GM21423 (cell line): ENCODE data around the gene KCNAB2.
"Not testable (repeated sequence)": the region's sequence is repeated elsewhere in the genome, so short reads cannot be mapped to it uniquely, and the experiment has no call there.

ENCODE experiments used
- ATAC-seq: cut with Tn5 transposase; IDR thresholded peaks from one replicate; pipeline ENCODE4 v1.9.1; 2021; ENCODE audit warnings: mild to moderate bottlenecking, moderate library complexity; ENCODE audit not compliant: unreplicated experiment

Gene KCNAB2

GRCh38 chr1:6009120-6010040 is 36.3 kb upstream of the KCNAB2 start:
- no peak for ATAC-seq

GRCh38 chr1:6010554-6010953 is 35.1 kb upstream of the KCNAB2 start:
- ATAC-seq = no peak

- no peak for ATAC-seq
Observed at GRCh38 chr1:6011161-6011945, 34.3 kb upstream of the KCNAB2 start.

GRCh38 chr1:6011946-6012258 is 33.8 kb upstream of the KCNAB2 start:
- no peak for ATAC-seq

- ATAC-seq = no peak
Observed at GRCh38 chr1:6012529-6013318, 33.0 kb upstream of the KCNAB2 start.

GRCh38 chr1:6013491-6013890 is 32.2 kb upstream of the KCNAB2 start:
- no peak for ATAC-seq

- ATAC-seq = no peak
Observed at GRCh38 chr1:6014130-6014999, 31.3 kb upstream of the KCNAB2 start.

- ATAC-seq = no peak
Observed at GRCh38 chr1:6016191-6016865, 29.4 kb upstream of the KCNAB2 start.

- not testable (repeated sequence) for ATAC-seq
Observed at GRCh38 chr1:6017654-6018053, 28.0 kb upstream of the KCNAB2 start.

GRCh38 chr1:6019166-6019845 is 26.4 kb upstream of the KCNAB2 start:
- no peak for ATAC-seq

GRCh38 chr1:6022193-6022592 is 23.5 kb upstream of the KCNAB2 start:
- ATAC-seq = no peak

- ATAC-seq = no peak
Observed at GRCh38 chr1:6023346-6023745, 22.3 kb upstream of the KCNAB2 start.

GRCh38 chr1:6024376-6024775 is 21.3 kb upstream of the KCNAB2 start:
- ATAC-seq = no peak

- no peak for ATAC-seq
Observed at GRCh38 chr1:6025269-6026094, 20.2 kb upstream of the KCNAB2 start.

GRCh38 chr1:6026095-6026809 is 19.4 kb upstream of the KCNAB2 start:
- peak; percentile 81 for ATAC-seq

- no peak for ATAC-seq
Observed at GRCh38 chr1:6027591-6027990, 18.1 kb upstream of the KCNAB2 start.

GRCh38 chr1:6028042-6028850 is 17.4 kb upstream of the KCNAB2 start:
- ATAC-seq = peak; percentile 30
